Tibial artery (tissue), 4 donors: ENCODE data around the gene EP400.
A peak's percentile ranks its signal among the peaks of the same experiment; 100 is the strongest.

Source experiments
- DNase-seq, 2 donors: peaks; one replicate each; pipeline ENCODE4 v3.0.0-alpha.2; 2019
- H3K27ac ChIP-seq, 2 donors: fragments of 200-600 bp; sonication (generic) in 1 of 2; 1 replicate in 1 of 2; 2 replicates in 1 of 2; pipeline ENCODE4 v1.5.1; 2018 to 2019; ENCODE audit warnings: mild to moderate bottlenecking in 1 of 2
- H3K27me3 ChIP-seq, 2 donors: fragments of 200-600 bp; sonication (generic) in 1 of 2; one replicate each; pipeline versions ENCODE4 v1.5.1 to v1.6.0; 2016 to 2019
- H3K36me3 ChIP-seq, 3 donors: fragments of 200-600 bp; sonication (generic) in 2 of 3; one replicate each; pipeline ENCODE4 v1.5.1; 2016 to 2019; ENCODE audit warnings: mild to moderate bottlenecking in 2 of 3
- H3K4me1 ChIP-seq, 4 donors: fragments of 200-600 bp; sonication (generic) in 2 of 4; 1 replicate in 3 of 4; 2 replicates in 1 of 4; pipeline ENCODE4 v1.5.1; 2016 to 2019
- H3K4me3 ChIP-seq, 2 donors: fragments of 200-600 bp; sonication (generic) in 1 of 2; 1 replicate in 1 of 2; 2 replicates in 1 of 2; pipeline ENCODE4 v1.5.1; 2018 to 2019; ENCODE audit warnings: mild to moderate bottlenecking in 2 of 2
- H3K9me3 ChIP-seq, 3 donors: fragments of 200-600 bp; sonication (generic) in 1 of 3; one replicate each; pipeline ENCODE4 v1.5.1; 2016 to 2019
- intact Hi-C: fragments of 100-400 bp; cut with DNase I; formaldehyde crosslinking; loops from one replicate; pipeline ENCODE4 v1.15.0; 2023; ENCODE audit warnings: low total_unique reads
- TF ChIP-seq, protein P1 (sequence below), 2 experiments: fragments of 200-600 bp in 1 of 2; fragments of 450-650 bp in 1 of 2; IDR thresholded peaks; one replicate each; pipeline ENCODE4 v1.5.1; 2017 to 2019; ENCODE audit warnings: antibody characterized with exemption in 2 of 2, mild to moderate bottlenecking in 1 of 2, moderate library complexity in 1 of 2

The EP400 gene, protein sequence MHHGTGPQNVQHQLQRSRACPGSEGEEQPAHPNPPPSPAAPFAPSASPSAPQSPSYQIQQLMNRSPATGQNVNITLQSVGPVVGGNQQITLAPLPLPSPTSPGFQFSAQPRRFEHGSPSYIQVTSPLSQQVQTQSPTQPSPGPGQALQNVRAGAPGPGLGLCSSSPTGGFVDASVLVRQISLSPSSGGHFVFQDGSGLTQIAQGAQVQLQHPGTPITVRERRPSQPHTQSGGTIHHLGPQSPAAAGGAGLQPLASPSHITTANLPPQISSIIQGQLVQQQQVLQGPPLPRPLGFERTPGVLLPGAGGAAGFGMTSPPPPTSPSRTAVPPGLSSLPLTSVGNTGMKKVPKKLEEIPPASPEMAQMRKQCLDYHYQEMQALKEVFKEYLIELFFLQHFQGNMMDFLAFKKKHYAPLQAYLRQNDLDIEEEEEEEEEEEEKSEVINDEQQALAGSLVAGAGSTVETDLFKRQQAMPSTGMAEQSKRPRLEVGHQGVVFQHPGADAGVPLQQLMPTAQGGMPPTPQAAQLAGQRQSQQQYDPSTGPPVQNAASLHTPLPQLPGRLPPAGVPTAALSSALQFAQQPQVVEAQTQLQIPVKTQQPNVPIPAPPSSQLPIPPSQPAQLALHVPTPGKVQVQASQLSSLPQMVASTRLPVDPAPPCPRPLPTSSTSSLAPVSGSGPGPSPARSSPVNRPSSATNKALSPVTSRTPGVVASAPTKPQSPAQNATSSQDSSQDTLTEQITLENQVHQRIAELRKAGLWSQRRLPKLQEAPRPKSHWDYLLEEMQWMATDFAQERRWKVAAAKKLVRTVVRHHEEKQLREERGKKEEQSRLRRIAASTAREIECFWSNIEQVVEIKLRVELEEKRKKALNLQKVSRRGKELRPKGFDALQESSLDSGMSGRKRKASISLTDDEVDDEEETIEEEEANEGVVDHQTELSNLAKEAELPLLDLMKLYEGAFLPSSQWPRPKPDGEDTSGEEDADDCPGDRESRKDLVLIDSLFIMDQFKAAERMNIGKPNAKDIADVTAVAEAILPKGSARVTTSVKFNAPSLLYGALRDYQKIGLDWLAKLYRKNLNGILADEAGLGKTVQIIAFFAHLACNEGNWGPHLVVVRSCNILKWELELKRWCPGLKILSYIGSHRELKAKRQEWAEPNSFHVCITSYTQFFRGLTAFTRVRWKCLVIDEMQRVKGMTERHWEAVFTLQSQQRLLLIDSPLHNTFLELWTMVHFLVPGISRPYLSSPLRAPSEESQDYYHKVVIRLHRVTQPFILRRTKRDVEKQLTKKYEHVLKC (N-terminal part only)

DNA sequence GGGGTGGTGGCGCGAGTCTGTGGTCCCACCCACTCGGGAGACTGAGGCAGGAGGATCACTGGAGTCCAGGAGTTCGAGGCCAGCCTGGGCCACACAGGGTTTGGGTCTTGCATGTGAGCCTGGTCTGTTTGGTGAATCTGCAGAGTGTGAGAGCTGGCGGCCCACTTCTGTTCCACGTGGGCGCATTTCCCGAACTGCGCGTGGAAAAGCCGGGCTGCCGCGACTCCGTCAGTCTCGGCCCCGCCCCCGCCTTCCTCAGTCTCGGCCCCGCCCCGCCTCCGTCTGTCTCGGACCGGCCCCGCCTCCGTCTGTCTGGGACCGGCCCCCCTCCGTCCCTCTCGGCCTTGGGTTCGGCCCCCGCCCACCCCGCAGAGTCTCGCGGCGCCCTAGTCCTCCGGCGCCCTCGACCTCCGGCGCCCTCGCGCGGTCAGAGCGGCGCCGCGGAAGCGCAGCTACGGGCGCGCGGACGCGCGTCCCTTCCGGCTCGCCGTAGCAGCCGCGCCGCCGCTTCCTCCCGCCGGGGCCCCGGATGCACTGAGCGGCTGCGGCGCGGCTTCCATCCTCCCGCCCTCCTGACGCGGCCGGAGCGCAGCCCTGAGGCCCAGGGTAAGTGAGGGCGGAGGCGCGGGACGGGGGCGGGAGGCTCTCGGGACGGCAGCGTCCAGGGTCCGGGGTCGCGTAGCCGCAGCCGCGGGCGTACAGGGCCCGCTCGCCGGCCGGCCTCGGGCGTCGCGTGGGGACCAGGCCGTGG lies at the start of gene EP400:
TSS of gene EP400 (plus strand) at position 512 of the 751 bp plus-strand sequence. CDS start 10,678 bp downstream, outside the sequence.
- H3K27ac ChIP-seq, result peak within 1 kb of the TSS; percentile 80 to 86
- peak; percentile 96 to 98 for DNase-seq
- H3K4me1 ChIP-seq, result peaks cover 0 to 42% (median 20%) of the 10 kb centered on the region in 4 donors
- H3K36me3 ChIP-seq, result peaks cover 0 to 5% (median 4%) of the 10 kb centered on the region in 3 donors
- TF ChIP-seq, protein P1, sequence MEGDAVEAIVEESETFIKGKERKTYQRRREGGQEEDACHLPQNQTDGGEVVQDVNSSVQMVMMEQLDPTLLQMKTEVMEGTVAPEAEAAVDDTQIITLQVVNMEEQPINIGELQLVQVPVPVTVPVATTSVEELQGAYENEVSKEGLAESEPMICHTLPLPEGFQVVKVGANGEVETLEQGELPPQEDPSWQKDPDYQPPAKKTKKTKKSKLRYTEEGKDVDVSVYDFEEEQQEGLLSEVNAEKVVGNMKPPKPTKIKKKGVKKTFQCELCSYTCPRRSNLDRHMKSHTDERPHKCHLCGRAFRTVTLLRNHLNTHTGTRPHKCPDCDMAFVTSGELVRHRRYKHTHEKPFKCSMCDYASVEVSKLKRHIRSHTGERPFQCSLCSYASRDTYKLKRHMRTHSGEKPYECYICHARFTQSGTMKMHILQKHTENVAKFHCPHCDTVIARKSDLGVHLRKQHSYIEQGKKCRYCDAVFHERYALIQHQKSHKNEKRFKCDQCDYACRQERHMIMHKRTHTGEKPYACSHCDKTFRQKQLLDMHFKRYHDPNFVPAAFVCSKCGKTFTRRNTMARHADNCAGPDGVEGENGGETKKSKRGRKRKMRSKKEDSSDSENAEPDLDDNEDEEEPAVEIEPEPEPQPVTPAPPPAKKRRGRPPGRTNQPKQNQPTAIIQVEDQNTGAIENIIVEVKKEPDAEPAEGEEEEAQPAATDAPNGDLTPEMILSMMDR (IDR thresholded peaks at IDR 0.05), result peak; percentile 38 to 55
- no peaks in the 10 kb centered on the region for H3K27me3 ChIP-seq
- H3K9me3 ChIP-seq, result no peaks in the 10 kb centered on the region
- intact Hi-C loops, result loop anchor here (5.0 kb wide), 1 partner anchor 52 kb away; no protein-coding TSS in a partner anchor
- peak within 1 kb of the TSS; percentile 86 to 97 for H3K4me3 ChIP-seq

DNA sequence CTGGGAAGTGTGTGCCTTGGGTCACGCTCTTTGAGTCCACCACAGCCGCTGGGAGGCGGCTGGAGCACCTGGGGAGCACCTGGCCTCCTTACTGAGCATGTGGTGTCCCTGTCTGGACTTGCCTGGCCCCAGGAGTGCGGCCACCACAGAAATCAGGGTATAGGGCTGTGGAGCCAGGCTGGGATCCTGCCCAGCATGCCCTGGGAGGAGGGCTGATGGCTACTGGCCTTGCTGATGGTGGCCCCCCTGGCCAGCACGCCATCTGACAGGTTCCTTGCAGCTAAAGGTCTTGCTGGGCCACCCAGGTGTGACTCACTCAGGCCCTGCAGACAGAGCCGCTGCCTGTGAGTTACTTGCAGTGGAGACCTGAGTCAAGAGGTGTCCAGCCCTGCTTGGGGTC lies 49.3 kb upstream of the EP400 start:
- H3K4me3 ChIP-seq, result no peak overlapping the region
- no peaks in the 10 kb centered on the region for H3K27me3 ChIP-seq
- H3K4me1 ChIP-seq, result peaks cover 0 to 85% (median 52%) of the 10 kb centered on the region in 4 donors
- peaks cover 0 to 53% (median 30%) of the 10 kb centered on the region in 3 donors for H3K36me3 ChIP-seq
- no peak for DNase-seq
- TF ChIP-seq, protein P1 (IDR thresholded peaks at IDR 0.05), result no peak
- no peaks in the 10 kb centered on the region for H3K9me3 ChIP-seq
- intact Hi-C loops, result no loop called here
- no peak overlapping the region for H3K27ac ChIP-seq

DNA sequence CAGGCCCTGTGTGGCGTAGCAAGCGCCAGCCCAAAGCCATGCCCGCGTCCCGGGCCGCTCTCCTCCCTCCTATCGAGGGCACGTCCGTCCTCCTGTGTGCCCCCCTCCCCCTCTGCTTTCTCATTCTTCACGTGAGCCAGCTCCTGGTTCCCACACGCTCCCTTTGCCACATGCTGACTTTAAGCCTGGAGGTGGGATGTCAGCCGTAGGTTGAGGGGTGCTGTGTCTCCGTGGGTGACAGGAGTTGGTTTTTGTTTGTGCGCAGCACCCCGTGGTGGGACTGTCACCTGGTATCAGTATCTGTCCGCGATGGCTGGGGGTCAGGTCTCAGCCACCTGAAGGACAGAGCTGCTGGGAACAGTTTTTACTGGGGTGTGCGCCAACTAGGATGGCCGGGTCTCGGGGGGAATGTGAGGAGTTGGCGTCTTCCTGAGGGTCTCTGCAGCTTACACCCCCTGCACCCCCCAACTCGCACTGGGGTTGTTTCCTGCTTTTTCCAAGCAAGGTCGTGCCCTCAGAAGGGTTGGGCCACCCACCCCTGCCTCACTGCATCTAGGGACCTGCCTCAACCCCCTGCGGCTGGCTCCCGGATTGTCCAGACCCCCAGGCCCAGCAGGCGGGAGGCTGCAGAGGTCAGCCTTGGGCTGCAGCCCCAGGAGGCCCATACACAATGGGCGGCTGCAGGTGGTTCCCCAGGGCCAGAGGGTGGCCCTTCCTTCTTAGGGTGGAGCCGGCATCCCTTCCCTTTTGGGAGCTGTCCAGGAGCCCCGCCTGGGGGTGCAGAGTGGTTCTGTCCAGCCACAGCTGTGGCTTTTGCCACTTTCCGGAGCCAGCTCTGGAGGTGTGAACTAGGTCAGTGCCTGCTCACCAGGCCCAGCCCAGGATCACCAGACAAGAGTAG lies 48.1 kb upstream of the EP400 start:
- peaks cover 0 to 76% (median 52%) of the 10 kb centered on the region in 4 donors for H3K4me1 ChIP-seq
- H3K27ac ChIP-seq, result no peak overlapping the region
- no peak overlapping the region for H3K4me3 ChIP-seq
- DNase-seq, result peak in 1 of 2 donors; percentile 66
- intact Hi-C loops, result no loop called here
- H3K9me3 ChIP-seq, result no peaks in the 10 kb centered on the region
- H3K36me3 ChIP-seq, result peaks cover 0 to 63% (median 34%) of the 10 kb centered on the region in 3 donors
- no peaks in the 10 kb centered on the region for H3K27me3 ChIP-seq
- TF ChIP-seq, protein P1 (IDR thresholded peaks at IDR 0.05), result no peak

DNA sequence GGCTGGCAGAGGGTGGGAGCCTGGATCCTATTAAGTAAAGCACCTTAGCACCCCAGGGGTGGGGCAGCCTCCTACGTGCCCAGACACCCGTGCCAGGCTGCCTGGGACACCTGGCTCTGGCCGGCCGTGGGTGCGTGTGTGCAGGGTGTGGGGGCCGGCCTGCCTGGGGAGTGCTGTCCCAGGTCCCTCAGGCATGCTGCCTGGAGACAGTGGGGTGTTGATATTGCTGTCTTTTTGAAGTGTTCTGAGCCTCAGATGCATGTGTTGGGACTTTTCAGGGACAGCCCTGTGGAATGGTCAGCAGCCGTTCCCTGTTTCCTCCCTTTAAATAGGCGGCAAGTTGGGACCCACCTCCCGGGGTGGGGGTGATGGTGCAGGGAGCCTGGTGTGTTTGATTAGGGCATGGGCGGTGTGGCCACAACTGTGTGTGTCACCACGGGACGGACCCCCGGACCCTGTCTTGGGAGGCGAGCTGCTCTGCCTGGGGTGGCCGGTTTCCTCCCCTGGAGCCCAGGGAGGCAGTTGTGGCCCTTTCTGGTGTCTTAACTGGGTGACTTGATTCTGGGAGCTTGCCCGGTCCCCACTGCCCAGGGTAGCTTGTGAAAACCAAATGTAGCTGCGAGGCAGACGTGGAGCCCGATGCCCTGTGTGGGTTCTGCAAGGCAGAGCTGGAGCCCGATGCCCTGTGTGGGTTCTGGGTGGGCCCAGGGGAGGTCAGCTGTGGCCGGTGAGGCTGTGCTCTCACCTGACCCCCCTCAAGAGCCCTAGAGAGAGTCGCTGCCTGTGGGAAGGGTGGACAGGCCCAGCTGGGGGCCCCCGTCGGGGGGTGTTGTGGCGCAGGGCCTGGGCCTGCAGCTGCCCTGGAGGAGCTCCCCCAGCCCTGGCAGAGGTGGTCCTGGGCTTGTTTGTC lies 47.2 kb upstream of the EP400 start:
- DNase-seq, result peak in 1 of 2 donors; percentile 61
- Histone ChIP-seq H3K4me3 (no peak overlapping the region), H3K27me3 (no peaks in the 10 kb centered on the region), H3K9me3 (no peaks in the 10 kb centered on the region), H3K4me1 (peaks cover 0 to 67% (median 45%) of the 10 kb centered on the region in 4 donors), H3K36me3 (peaks cover 0 to 63% (median 34%) of the 10 kb centered on the region in 3 donors), H3K27ac (no peak overlapping the region)
- TF ChIP-seq, protein P1 (IDR thresholded peaks at IDR 0.05), result no peak
- intact Hi-C loops, result no loop called here
